Measurements from ENCODE around the gene CCDC88C.
"Not testable (repeated sequence)": the region's sequence is repeated elsewhere in the genome, so short reads cannot be mapped to it uniquely, and the experiment has no call there.

Gene CCDC88C, protein sequence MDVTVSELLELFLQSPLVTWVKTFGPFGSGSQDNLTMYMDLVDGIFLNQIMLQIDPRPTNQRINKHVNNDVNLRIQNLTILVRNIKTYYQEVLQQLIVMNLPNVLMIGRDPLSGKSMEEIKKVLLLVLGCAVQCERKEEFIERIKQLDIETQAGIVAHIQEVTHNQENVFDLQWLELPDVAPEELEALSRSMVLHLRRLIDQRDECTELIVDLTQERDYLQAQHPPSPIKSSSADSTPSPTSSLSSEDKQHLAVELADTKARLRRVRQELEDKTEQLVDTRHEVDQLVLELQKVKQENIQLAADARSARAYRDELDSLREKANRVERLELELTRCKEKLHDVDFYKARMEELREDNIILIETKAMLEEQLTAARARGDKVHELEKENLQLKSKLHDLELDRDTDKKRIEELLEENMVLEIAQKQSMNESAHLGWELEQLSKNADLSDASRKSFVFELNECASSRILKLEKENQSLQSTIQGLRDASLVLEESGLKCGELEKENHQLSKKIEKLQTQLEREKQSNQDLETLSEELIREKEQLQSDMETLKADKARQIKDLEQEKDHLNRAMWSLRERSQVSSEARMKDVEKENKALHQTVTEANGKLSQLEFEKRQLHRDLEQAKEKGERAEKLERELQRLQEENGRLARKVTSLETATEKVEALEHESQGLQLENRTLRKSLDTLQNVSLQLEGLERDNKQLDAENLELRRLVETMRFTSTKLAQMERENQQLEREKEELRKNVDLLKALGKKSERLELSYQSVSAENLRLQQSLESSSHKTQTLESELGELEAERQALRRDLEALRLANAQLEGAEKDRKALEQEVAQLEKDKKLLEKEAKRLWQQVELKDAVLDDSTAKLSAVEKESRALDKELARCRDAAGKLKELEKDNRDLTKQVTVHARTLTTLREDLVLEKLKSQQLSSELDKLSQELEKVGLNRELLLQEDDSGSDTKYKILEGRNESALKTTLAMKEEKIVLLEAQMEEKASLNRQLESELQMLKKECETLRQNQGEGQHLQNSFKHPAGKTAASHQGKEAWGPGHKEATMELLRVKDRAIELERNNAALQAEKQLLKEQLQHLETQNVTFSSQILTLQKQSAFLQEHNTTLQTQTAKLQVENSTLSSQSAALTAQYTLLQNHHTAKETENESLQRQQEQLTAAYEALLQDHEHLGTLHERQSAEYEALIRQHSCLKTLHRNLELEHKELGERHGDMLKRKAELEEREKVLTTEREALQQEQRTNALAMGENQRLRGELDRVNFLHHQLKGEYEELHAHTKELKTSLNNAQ (N-terminal part only)

DNA sequence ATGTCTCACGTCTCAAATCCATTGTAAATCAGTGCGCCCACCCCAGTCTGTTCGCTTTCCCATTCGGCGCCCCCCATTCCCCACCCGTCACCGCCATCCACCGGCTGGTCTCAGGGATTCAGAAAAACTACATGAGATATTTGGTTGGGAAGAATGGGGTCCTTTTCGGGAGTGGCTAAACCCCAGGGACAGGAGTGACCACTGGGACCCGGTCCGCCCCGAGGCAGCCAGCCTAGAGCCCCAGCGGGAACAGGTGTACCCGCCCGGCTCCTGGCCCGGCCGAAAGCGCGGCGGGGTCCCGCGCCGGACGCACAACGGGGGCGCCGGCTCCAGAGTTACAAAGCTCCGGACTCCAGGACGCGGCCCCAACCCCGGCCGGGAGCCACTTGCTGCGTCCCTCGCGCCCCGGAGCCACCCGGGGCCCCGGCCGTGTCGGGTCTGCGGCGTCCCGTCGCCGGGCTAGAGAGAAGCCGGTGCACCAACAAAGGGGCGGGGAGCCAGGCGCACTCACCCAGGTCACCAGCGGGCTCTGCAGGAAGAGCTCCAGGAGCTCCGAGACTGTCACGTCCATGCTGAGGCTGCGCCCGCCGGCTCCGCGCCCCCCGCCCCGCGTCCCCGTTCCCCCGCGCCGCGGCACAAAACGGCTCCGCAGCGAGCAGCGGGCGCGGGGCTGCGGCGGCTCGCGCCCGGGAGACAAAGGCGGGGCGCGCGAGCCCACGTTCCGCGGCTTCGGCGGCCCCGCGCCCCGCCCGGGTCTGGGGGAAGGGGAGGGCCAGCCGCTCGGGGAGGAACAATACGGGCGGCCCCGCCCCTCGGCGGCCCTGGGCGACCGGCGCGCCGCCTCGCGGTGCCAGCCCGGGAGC is at the start of gene CCDC88C:
TSS of gene CCDC88C (minus strand) at position 701 of the 863 bp plus-strand sequence. CDS start at position 571, 130 bp downstream.
- in situ Hi-C loops (cut with MboI; ENCODE audit: low sequenced_read_pairs), result no loop called here

DNA sequence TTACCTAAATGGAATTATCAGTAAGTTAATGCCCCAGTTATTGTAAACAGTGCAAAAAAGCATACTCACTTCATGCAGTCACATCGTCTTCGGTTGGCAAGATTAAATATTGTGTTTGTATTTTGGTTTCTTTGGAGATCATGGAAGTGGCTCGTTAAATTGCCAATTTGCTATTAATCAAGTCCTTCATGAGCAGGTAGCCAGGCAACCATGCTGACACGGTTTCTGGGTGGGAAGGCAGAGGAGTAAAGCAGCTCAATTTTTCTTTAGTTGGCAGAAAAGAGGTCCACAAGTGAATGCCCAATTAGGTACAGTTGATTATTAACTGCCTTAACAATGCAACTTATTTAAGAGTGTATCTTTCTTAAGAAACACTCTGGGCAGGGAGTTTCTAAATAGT is 48.6 kb upstream of the CCDC88C start:
- in situ Hi-C loops (cut with MboI; ENCODE audit: low sequenced_read_pairs), result no loop called here

- in situ Hi-C loops (cut with MboI; ENCODE audit: low sequenced_read_pairs), result no loop called here
Measured at GRCh38 chr14:91464615-91465205, 47.1 kb upstream of the CCDC88C start.

GRCh38 chr14:91458612-91459011 is 41.0 kb upstream of the CCDC88C start:
- in situ Hi-C loops (cut with MboI; ENCODE audit: low sequenced_read_pairs), result no loop called here

- in situ Hi-C loops (cut with MboI; ENCODE audit: low sequenced_read_pairs), result no loop called here
Measured at GRCh38 chr14:91456283-91456682, 38.7 kb upstream of the CCDC88C start.

DNA sequence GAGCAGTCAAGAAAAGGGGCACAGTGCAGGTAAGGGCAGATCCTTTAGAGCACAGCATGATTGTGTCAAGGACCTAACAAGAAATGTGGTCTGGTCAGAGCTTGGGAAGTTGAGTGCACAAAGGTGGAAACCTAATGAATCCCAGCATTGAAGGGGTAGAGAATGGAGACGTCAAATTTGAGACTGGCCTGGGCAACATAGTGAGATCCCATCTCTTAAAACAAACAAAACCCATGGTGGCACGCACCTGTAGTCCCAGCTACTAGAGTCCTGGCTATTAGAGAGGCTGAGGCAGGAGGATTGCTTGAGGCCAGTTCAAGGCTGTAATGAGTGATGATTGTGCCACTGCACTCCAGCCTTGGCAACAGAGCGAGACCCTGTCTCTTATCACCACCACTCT is 37.0 kb upstream of the CCDC88C start:
- in situ Hi-C loops (cut with MboI; ENCODE audit: low sequenced_read_pairs), result no loop called here

GRCh38 chr14:91454155-91454554 is 36.5 kb upstream of the CCDC88C start:
- in situ Hi-C loops (cut with MboI; ENCODE audit: low sequenced_read_pairs), result no loop called here

- in situ Hi-C loops (cut with MboI; ENCODE audit: low sequenced_read_pairs), result no loop called here
Measured at GRCh38 chr14:91453744-91454143, 36.1 kb upstream of the CCDC88C start.

DNA sequence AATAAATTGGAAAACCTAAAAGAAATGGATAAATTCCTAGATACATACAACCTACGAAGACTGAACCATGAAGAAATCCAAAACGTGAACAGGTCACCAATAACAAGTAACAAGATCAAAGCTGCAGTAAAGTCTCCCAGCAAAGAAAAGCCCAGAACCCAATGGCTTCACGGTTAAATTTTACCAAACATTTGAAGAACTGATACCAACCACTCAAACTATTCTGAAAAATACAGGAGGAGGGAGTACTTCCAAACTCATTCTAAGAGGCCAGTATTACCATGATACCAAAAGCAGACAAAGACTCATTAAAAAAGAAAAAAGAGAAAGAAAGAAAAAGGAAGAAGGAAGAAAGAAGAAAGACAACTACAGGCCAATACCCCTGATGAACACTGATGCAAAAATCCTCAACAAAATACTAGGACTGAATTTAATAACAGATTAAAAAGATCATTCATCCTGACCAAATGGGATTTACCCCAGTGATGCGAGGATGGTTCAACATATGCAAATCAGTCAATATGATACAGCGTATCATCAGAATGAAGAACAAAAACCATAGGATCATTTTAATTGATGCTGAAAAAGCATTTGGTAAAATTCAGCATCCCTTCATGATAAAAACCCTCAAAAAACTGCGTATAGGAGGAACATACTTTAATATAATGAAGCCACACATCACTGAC is 26.9 kb upstream of the CCDC88C start:
- in situ Hi-C loops (cut with MboI; ENCODE audit: low sequenced_read_pairs), result no loop called here

DNA sequence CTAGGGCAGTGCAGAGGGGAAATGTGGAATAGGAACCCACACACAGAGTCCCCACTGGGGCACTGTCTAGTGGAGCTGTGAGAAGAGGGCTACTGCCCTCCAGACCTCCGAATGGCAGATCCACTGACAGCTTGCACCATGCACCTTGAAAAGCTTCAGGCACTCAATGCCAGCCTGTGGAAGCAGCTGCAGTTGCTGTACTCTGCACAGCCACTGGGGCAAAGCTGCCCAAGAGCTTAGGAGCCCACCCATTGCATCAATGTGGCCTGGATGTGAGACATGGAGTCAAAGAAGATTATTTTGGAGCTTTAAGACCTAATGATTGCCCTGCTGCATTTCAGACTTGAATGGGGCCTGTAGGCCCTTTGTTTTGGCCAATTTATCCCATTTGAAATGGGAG is 21.7 kb upstream of the CCDC88C start:
- in situ Hi-C loops (cut with MboI; ENCODE audit: low sequenced_read_pairs), result no loop called here

DNA sequence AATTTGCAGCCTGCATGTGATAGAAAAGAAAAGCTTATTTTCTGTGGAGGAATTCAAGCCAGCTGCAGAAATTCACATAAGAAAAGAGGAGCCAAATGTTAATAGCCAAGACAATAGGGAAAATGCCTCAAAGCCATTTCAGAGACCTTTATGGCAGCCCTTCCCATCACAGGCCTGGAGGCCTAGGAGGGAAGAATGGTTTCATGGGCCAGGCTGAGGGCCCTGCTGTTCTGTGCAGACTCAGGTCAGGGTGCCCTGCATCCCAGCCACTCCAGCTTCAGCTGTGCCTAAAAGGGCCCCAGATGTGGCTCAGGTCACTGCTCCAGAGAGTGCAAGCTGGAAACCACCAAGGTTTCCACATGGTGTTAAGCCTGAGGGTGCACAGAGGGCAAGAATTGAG is 21.2 kb upstream of the CCDC88C start:
- in situ Hi-C loops (cut with MboI; ENCODE audit: low sequenced_read_pairs), result no loop called here

GRCh38 chr14:91436266-91436665 is 18.6 kb upstream of the CCDC88C start:
- in situ Hi-C loops (cut with MboI; ENCODE audit: low sequenced_read_pairs), result not testable (repeated sequence)

DNA sequence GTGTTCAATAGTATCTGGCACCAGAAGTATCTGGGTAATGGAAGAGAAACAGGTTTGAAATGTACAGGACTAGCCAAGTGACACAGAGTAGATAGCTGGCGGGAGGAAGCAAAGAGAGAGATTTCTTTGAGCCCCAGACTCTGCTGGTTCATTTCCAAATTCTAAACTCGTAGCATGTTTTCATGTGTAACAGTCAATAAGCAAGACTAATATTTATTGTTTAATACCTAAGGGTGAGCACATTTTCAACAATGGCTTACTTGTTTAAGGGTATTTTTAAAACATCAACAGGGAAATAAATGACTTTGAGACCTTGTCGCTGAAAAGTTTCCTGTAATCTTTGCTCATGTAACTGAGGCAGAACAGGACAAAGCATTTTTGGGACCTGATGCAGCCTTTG is 11.8 kb upstream of the CCDC88C start:
- in situ Hi-C loops (cut with MboI; ENCODE audit: low sequenced_read_pairs), result no loop called here

GRCh38 chr14:91428931-91429330 is 11.3 kb upstream of the CCDC88C start:
- in situ Hi-C loops (cut with MboI; ENCODE audit: low sequenced_read_pairs), result not testable (repeated sequence)

GRCh38 chr14:91425531-91425944 is 7.9 kb upstream of the CCDC88C start:
- in situ Hi-C loops (cut with MboI; ENCODE audit: low sequenced_read_pairs), result not testable (repeated sequence)

- in situ Hi-C loops (cut with MboI; ENCODE audit: low sequenced_read_pairs), result no loop called here
Measured at GRCh38 chr14:91424813-91425530, 7.4 kb upstream of the CCDC88C start.

GRCh38 chr14:91420686-91421085 is 3.1 kb upstream of the CCDC88C start:
- in situ Hi-C loops (cut with MboI; ENCODE audit: low sequenced_read_pairs), result no loop called here

DNA sequence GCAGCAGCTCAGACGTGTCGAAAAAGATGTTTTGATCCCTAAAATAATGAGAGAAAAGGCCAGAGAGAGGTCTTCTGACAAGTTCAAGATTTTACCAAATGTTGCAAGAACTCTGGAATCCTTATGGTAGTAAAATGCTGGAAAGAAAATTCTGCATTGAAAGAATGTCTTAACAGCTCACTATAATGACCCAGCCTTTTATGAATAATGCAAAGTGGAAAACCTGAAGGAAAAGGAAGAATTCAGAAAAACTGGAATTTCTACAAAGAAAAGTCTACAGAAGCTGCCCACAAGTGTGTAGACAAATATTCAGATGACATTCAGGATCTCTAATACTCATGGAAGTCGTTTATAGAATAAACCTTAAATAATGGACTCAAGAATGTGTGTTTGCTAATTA is 1.8 kb upstream of the CCDC88C start:
- in situ Hi-C loops (cut with MboI; ENCODE audit: low sequenced_read_pairs), result no loop called here

GRCh38 chr14:91419044-91419397 is 1.4 kb upstream of the CCDC88C start:
- in situ Hi-C loops (cut with MboI; ENCODE audit: low sequenced_read_pairs), result no loop called here
